NCI-H2107 (cell line): ENCODE data around the gene IFNA7.
"Not testable (repeated sequence)": the region's sequence is repeated elsewhere in the genome, so short reads cannot be mapped to it uniquely, and the experiment has no call there.

Experiments
- DNase-seq: peaks from one replicate; lab custom pipeline; 2025; lab: John Stamatoyannopoulos, UW

Gene IFNA7

DNA sequence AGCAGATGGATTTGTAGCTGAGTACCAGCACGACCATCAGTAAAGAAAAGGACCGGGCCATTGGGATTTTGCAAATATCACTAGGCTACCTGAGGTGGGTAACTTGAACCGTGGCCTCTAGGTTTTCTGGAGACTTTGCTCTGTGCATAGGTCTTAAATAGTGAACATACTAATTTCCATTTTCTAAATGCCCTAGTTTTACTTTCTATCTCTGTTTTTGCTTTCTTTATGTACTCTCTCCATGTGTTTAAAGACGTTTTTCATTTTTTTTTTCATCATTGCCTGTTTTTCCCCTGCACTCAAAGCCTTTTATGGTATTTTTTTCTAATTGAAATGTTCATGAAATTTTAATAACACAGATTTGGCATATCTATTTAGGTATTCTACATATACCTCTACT, at the start of gene IFNA7:
Gene IFNA7 (minus strand): TSS at position 101 of the 400 bp plus-strand sequence. CDS start 40 bp downstream, at position 61.
- DNase-seq = not testable (repeated sequence)

DNA sequence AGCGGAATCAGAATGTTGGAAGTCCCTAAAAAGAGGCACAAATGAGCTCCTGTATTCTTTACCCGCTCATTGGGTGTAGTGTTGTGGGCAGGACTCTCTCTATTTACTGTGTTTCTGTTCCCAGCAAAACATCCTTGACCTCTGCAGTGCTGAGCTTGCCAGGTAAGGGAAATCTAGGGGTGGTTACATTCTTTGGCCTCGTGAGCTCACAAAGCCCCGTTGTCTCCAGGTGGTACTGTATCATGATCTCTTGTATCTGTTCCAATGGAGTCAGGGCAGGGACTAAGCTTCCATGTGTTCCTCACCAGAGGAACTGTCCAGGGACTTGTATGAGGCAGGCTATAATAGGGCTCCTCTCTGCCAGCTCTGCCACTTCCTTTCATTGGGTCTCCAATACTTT, 49.6 kb upstream of the IFNA7 start:
- no peak for DNase-seq

DNA sequence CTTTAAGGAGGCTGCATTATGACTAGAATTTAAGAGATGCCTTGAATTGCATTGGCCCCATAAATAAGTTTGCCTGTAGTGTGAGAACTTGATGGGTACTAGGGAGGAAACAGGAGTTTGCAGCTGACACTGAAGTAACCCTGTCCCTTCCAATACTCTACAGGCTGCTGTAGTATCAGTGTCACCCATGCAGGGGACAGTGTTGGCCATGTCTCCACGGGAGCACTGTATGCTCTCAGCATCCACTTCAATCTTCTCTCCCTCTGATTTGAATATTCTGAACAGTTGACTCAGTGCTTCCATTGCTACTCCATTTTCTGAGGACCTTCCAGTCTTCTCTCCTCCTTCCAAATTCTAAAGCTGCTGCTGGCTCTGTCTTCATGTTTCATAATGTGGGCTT, 49.2 kb upstream of the IFNA7 start:
- DNase-seq = no peak

DNA sequence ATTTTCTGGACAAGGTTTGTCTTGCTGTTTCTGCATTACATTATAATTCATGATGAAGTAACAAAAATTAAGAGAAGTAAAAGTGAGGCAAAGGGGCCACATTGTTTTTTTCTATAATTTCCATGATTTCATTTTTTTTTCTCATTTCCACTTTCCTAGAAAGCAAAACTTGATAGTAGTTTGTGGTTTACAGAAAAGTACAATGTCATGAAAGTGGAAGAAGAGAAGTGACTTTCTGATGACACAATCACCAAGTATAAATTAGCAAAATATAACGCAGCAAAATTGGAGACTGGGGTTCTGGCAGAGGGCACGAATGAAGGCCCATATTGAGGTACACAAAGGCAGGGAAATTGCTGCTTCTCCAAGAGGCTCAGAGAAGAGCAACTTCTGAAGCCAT, 42.8 kb upstream of the IFNA7 start:
- DNase-seq = no peak

DNA sequence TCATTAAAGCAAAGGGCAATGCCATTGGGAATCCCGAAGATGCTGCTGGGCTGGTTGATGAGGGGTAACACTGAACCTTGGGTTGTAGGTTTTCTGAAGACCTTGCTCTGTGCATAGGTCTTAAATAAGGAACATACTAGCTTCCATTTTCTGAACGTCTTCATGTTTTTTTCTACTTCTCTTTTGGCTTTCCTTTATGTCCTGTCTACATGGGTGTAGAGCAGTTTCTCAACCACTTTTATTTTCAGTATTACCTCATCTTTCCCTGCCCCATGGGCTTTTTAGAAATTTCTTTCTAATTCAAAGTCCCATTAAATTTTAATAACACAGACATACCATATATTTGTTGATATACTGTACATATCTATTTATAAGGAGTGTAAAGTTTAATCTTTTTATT, 37.9 kb upstream of the IFNA7 start, which contains the start of gene IFNA14:
Gene IFNA14 (minus strand): TSS at position 95 of the 400 bp plus-strand sequence. CDS start 70 bp downstream, at position 25.
- no peak for DNase-seq

DNA sequence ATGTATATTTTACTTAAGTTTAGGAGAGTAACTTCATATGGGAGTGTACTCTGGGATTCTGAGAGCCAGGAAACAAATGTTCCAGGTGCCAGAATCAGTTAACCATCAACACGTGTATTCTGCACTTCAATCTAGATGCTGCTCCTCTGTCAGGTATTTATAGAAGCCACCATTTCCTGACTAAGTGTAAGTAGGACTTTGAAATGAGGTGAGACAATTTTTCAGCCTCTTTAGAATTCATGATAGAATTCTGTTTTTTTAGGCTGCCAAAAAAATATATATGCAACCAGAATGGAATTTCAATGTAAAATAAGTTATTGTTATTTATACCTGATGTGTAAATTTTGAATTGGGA, 34.3 kb upstream of the IFNA7 start:
- not testable (repeated sequence) for DNase-seq

DNA sequence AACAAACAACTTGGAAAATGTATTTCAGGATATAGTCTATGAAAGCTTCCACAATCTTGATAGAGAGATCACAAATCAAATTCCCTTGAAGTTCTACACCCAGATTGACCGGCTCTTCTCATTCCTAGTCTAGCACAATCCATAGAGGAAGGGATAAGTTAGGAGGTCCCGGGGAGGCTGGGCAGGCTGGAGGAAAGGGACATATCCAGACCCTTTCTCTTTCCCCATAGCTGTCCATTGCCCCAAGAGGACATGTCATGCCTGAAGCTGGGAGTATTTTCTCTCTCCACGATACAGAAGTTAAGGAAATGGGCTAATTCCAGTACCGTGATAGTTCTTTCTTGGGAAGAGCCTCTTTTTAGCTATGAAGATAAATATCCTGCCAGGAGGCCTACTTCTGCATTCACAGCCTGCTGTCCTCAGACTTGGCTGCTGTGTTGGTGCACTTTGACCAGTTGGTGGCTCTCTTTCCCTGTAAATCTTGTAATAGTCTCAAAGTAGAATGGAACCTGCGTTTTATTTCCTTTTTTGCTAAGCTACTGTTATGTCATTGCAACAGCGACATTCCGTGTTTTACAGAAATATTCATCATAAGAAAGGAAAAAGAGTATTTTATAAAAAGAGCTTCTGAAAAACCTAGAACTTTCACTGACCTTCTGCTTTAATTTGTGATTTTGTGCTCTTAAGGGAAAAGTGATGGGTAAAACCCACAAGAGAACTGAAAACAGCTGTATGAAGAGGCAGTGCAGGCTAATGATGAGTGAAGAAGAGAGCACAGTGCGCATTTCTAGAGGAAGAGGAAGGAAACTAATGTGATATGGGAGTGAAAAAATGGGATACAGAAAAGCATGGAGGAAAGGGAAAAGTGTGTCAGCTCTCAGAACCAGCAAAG, 33.7 kb upstream of the IFNA7 start:
- DNase-seq = not testable (repeated sequence)

DNA sequence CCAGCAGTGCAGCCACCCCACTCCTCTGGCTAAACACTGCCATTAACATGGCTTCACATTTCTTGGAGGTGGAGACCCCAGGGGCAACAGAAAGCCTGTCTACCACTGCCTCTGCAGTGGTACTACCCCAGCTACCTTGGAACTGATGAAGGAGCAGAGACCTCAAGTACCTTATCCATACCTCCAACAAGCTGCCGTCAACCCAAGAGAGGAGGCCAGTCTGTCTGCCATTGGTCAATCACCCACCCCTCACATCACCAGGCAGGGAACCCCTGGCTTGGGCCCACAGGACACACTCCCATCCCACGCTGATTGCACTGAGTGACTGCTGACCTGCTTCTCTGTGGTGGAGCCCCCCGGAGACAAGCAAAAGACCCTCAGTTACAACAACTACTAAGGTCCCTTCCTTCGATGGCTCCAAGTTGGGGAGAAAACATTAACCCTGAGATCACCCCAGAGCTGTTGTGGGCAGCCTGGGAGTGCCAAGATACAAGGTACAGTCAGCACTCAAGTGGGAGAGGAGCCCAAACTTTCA, 32.2 kb upstream of the IFNA7 start:
- no peak for DNase-seq

DNA sequence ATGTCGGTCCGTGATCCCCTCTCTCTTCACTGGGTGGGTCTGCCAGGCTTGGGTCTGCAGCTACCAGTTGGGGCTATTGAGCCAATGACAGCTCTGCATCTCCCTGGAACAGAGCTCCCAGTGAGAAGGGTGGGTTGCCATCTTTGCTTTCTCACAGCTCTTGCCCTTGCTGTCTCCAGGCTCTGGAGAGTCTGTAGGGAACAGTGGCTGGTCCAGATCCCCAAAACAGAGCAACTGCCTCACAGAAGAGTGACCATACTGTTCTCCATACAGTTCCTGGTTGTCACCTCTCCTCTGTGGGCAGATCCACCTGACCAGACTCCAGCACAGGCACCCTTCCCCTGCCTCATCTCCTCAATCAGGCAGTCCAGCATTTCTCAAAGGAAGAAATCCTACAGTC, 31.3 kb upstream of the IFNA7 start:
- no peak for DNase-seq

DNA sequence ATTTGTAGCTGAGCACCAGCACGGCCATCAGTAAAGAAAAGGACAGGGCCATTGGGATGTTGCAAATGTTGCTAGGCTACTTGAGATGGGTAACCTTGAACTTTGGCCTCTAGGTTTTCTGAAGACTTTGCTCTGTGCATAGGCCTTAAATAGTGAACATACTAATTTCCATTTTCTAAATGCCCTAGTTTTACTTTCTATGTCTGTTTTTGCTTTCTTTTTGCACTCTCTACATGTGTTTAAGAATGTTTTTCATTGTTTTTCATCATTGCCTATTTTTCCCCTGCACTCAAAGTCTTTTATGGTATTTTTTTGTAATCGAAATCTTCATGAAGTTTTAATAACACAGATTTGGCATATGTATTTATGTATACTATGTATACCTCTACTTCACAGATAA, 26.1 kb upstream of the IFNA7 start, which contains the start of gene IFNA17:
Gene IFNA17 (minus strand): TSS at position 101 of the 400 bp plus-strand sequence. CDS start 49 bp downstream, at position 52.
- DNase-seq = no peak

DNA sequence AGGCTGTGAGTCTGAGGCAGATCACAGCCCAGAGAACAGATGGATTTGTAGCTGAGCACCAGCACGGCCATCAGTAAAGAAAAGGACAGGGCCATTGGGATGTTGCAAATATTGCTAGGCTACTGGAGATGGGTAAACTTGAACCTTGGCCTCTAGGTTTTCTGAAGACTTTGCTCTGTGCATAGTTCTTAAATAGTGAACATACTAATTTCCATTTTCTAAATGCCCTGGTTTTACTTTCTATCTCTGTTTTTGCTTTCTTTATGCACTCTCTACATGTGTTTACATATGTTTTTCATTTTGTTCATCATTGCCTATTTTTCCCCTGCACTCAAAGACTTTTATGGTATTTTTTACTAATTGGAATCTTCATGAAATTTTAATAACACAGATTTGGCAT, 15.2 kb upstream of the IFNA7 start, which contains the start of gene IFNA16:
Gene IFNA16 (minus strand): TSS at position 101 of the 400 bp plus-strand sequence. CDS start 6 bp downstream, at position 95.
- DNase-seq = not testable (repeated sequence)

DNA sequence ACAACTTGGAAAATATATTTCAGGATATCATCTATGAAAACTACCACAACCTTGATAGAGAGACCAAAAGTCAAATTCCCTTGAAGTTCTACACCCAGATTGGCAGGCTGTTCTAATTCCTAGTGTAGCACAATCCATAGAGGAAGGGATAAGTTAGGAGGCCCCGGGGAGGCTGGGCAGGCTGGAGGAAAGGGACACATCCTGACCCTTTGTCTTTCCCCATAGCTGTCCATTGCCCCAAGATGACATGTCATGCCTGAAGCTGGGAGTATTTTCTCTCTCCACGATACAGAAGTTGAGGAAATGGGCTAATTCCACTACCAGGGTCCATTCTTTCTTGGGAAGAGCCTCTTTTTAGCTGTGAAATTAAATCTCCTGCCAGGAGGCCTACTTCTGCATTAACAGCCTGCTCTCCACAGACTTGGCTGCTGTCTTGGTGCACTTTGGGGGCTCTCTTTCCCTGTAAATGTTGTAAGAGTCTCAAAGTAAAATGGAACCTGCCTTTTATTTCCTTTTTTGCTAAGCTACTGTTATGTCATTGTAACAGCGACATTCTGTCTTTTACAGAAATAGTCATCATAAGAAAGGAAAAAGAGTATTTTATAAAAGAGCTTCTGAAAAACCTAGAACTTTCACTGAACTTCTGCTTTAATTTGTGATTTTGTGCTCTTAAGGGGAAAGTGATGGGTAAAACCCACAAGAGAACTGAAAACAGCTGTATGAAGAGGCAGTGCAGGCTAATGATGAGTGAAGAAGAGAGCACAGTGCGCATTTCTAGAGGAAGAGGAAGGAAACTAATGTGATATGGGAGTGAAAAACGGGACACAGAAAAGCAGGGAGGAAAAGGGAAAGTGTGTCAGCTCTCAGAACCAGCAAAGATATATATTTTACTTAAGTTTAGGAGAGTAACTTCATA, 11.7 kb upstream of the IFNA7 start:
- DNase-seq = not testable (repeated sequence)

DNA sequence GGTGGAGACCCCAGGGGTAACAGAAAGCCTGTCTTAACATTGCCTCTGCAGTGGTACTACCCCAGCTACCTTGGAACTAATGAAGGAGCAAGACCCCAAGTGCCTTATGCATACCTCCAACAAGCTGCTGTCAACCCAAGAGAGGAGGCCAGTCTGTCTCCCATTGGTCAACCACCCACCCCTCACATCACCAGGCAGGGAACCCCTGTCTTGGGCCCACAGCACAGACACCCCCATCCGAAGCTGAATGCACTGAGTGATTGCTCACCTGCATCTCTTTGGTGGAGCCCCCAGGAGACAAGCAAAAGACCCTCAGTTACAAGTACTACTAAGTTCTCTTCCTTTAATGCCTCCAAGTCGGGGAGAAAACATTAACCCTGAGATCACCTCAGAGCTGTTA, 10.2 kb upstream of the IFNA7 start:
- DNase-seq = not testable (repeated sequence)

DNA sequence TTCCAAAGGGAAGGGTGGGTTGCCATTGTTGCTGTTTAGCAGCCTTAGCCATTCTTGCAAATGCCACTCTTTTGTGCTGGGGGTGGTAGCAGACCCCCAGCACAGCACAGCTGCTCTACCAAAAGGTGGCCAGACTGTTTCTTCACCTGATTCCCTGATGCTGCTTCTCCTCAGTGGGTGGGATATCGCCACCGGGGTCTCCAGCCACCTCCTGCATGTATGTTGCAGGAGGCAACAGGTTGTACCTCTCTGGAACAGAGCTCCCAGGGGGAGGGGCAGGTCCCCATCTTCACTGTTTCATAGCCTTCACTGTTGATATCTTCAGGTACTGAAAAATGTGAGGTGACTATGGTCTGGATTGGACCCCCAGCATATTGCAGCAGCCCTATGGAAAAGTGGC, 8.8 kb upstream of the IFNA7 start:
- not testable (repeated sequence) for DNase-seq

DNA sequence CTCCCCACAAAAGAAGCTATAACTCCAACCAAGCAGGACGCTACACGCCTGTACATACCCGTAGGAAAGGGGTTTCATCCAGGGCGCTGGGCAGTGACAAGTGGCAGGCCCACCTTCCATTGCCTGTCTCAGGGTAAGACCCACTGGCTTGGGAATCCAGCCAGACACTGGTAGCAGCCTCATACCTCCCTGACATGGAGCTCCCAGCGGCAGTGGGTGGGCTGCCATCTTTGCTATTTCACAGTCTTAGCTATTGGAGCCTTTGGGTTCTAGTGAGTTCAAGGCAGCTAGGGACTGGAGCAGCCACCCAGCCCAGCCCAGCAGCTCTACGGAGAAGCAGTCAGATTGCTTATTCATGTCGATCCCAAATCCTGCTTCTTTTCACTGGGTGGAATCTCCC, 8.3 kb upstream of the IFNA7 start:
- DNase-seq = no peak

DNA sequence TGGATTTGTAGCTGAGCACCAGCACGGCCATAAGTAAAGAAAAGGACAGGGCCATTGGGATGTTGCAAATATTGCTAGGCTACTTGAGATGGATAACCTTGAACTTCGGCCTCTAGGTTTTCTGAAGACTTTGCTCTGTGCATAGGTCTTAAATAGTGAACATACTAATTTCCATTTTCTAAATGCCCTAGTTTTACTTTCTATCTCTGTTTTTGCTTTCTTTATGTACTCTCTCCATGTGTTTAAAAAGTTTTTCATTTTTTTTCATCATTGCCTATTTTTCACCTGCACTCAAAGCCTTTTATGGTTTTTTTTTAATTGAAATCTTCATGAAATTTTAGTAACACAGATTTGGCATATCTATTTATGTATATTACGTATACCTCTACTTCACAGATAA, 5.0 kb upstream of the IFNA7 start, which contains the start of gene IFNA10:
Gene IFNA10 (minus strand): TSS at position 101 of the 400 bp plus-strand sequence. CDS start 46 bp downstream, at position 55.
- not testable (repeated sequence) for DNase-seq

DNA sequence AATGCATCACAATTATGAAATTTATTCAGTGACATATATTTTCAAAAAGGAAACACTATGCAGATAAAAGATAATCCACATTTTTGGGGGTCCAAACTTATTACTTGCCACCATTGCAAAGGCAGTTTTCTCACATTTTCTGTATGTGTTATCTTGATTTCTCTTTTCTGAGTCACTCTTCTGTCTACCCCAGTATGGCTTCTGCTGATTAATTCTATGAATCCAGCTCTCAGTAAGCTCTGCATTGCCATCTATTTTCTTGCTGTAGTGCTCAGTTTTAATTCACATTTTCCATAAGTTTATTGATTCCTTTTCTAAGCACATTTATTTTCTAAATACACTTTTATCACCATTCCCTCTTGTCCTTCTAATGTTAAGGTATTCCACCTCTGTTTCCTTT, 3.2 kb upstream of the IFNA7 start:
- DNase-seq = no peak

DNA sequence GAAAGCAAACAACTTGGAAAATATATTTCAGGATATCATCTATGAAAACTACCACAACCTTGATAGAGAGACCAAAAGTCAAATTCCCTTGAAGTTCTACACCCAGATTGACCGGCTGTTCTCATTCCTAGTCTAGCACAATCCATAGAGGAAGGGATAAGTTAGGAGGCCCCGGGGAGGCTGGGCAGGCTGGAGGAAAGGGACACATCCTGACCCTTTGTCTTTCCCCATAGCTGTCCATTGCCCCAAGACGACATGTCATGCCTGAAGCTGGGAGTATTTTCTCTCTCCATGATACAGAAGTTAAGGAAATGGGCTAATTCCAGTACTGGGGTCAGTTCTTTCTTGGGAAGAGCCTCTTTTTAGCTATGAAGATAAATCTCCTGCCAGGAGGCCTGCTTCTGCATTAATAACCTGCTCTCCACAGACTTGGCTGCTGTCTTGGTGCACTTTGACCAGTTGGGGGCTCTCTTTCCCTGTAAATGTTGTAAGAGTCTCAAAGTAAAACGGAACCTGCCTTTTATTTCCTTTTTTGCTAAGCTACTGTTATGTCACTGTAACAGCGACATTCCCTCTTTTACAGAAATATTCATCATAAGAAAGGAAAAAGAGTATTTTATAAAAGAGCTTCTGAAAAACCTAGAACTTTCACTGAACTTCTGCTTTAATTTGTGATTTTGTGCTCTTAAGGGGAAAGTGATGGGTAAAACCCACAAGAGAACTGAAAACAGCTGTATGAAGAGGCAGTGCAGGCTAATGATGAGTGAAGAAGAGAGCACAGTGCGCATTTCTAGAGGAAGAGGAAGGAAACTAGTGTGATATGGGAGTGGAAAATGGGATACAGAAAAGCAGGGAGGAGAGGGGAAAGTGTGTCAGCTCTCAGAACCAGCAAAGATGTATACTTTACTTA, 6.9 kb downstream of the IFNA7 start:
- DNase-seq = not testable (repeated sequence)

DNA sequence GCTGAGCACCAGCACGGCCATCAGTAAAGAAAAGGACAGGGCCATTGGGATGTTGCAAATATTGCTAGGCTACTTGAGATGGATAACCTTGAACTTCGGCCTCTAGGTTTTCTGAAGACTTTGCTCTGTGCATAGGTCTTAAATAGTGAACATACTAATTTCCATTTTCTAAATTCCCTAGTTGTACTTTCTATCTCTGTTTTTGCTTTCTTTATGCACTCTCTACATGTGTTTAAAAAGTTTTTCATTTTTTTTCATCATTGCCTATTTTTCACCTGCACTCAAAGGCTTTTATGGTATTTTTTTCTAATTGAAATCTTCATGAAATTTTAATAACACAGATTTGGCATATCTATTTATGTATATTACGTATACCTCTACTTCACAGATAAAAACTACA, 14.5 kb downstream of the IFNA7 start, which contains the start of gene IFNA4:
Gene IFNA4 (minus strand): TSS at position 101 of the 400 bp plus-strand sequence. CDS start 56 bp downstream, at position 45.
- DNase-seq = not testable (repeated sequence)
